HL-60 (cell line): ENCODE data around the gene LIN7C.

ENCODE experiments used
- DNase-seq, 2 experiments: peaks; one replicate each; pipeline ENCODE4 v3.0.0-alpha.2; 2010 to 2020; ENCODE audit warnings: low read depth in 1 of 2, low spot score in 1 of 2
- H3K27ac ChIP-seq: fragments of 250-450 bp; sonication (Bioruptor Pico); replicated peaks from 2 replicates; pipeline ENCODE4 v1.5.1; 2020; ENCODE audit warnings: mild to moderate bottlenecking, moderate library complexity
- H3K27me3 ChIP-seq: fragments of 250-450 bp; sonication (Bioruptor Pico); 2 replicates; pipeline ENCODE4 v1.5.1; 2021; ENCODE audit warnings: mild to moderate bottlenecking, moderate library complexity; ENCODE audit not compliant: insufficient read depth, poor library complexity, severe bottlenecking
- H3K4me3 ChIP-seq: replicated peaks from 2 replicates; pipeline ENCODE4 v1.5.1; 2011; ENCODE audit warnings: mild to moderate bottlenecking, control low read depth, low read length; ENCODE audit not compliant: insufficient read depth
- GABPA ChIP-seq: IDR thresholded peaks from 2 replicates; pipeline ENCODE4 v1.6.1; 2012; ENCODE audit warnings: low read depth
- POLR2AphosphoS5 ChIP-seq: IDR thresholded peaks from 2 replicates; pipeline ENCODE4 v1.6.1; 2012; ENCODE audit warnings: low read depth
- SPI1 ChIP-seq: IDR thresholded peaks from 2 replicates; pipeline ENCODE4 v1.6.1; 2012; ENCODE audit warnings: low read depth, mild to moderate bottlenecking, borderline replicate concordance
- TF ChIP-seq, protein P1 (sequence below): IDR thresholded peaks from one replicate; pipeline ENCODE4 v1.5.1; 2011; ENCODE audit warnings: low read length, control low read depth, inconsistent platforms; ENCODE audit not compliant: insufficient read depth
- TF ChIP-seq, protein P2 (sequence below): IDR thresholded peaks from 2 replicates; pipeline ENCODE4 v1.6.1; 2012; ENCODE audit warnings: low read depth; ENCODE audit not compliant: insufficient replicate concordance

Gene LIN7C

DNA sequence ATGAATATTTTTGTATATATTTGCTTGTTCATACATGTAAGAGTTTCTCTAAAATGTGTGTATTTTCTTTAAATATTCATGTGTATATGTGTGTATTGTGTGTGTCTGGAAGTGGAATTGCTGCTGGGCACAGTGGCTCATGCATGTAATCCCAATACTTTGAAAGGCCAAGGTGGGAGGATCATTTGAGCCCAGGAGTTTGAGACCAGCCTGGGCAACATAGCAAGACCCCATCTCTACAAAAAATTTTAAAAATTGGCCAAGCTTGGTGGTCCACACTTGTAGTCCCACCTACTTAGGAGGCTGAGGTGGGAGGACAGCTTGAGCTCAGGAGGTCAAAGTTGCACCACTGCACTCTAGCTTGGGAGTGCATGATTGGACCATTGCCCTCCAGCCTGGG is 29.3 kb downstream of the LIN7C start:
- Histone ChIP-seq H3K27me3 (peaks cover 5% of the 10 kb centered on the region), H3K27ac (no peak overlapping the region), H3K4me3 (no peak overlapping the region)
- TF ChIP-seq GABPA (no peak), POLR2AphosphoS5 (no peak), SPI1 (no peak)
- TF ChIP-seq, protein P1, sequence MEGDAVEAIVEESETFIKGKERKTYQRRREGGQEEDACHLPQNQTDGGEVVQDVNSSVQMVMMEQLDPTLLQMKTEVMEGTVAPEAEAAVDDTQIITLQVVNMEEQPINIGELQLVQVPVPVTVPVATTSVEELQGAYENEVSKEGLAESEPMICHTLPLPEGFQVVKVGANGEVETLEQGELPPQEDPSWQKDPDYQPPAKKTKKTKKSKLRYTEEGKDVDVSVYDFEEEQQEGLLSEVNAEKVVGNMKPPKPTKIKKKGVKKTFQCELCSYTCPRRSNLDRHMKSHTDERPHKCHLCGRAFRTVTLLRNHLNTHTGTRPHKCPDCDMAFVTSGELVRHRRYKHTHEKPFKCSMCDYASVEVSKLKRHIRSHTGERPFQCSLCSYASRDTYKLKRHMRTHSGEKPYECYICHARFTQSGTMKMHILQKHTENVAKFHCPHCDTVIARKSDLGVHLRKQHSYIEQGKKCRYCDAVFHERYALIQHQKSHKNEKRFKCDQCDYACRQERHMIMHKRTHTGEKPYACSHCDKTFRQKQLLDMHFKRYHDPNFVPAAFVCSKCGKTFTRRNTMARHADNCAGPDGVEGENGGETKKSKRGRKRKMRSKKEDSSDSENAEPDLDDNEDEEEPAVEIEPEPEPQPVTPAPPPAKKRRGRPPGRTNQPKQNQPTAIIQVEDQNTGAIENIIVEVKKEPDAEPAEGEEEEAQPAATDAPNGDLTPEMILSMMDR, result no peak
- TF ChIP-seq, protein P2, sequence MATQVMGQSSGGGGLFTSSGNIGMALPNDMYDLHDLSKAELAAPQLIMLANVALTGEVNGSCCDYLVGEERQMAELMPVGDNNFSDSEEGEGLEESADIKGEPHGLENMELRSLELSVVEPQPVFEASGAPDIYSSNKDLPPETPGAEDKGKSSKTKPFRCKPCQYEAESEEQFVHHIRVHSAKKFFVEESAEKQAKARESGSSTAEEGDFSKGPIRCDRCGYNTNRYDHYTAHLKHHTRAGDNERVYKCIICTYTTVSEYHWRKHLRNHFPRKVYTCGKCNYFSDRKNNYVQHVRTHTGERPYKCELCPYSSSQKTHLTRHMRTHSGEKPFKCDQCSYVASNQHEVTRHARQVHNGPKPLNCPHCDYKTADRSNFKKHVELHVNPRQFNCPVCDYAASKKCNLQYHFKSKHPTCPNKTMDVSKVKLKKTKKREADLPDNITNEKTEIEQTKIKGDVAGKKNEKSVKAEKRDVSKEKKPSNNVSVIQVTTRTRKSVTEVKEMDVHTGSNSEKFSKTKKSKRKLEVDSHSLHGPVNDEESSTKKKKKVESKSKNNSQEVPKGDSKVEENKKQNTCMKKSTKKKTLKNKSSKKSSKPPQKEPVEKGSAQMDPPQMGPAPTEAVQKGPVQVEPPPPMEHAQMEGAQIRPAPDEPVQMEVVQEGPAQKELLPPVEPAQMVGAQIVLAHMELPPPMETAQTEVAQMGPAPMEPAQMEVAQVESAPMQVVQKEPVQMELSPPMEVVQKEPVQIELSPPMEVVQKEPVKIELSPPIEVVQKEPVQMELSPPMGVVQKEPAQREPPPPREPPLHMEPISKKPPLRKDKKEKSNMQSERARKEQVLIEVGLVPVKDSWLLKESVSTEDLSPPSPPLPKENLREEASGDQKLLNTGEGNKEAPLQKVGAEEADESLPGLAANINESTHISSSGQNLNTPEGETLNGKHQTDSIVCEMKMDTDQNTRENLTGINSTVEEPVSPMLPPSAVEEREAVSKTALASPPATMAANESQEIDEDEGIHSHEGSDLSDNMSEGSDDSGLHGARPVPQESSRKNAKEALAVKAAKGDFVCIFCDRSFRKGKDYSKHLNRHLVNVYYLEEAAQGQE, result no peak
- DNase-seq, result no peak

DNA sequence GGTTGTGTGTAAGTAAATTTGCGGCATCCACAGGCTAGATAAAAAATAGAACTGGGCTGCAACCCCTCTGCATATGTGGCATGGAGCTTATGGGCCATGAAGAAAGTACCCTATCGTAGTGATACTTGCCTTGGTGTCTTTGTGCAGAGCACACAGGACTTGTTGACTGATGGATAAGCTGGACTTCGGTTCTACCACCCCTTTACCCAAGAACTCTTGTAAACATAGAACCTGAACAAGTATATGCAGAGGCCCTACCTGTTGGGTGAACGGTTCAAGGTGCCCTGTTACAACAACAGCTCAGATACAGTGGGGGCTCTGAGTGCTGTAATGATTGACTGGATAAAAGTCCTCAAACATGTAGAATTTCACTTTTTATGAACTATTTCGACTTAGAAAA is 30.9 kb downstream of the LIN7C start:
- no peak overlapping the region for H3K4me3 ChIP-seq
- DNase-seq, result no peak
- no peak overlapping the region for H3K27ac ChIP-seq
- TF ChIP-seq SPI1 (no peak), POLR2AphosphoS5 (no peak), GABPA (no peak)
- TF ChIP-seq, protein P2, result no peak
- TF ChIP-seq, protein P1, result no peak
- H3K27me3 ChIP-seq, result peaks cover 12% of the 10 kb centered on the region

DNA sequence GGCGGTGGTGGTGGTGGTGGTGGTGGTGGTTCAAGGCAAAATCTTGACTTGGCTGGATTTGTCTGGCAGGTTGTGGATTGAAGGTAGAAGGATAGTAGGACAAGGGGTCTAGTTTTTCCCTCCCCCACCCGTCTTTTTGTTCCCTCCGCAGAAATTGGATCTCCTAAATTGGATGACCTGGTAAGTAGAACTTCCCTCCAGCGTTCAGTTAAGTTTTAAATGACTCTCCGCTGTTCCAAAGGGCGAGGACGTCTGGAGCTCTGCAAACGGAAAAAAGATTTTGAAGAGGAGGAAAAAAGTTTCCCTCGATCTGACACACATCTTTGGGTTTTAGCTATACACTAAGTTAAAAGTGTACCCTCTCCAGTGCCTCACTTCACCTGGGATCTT is 33.6 kb downstream of the LIN7C start:
- no peak overlapping the region for H3K4me3 ChIP-seq
- TF ChIP-seq, protein P1, result no peak
- TF ChIP-seq GABPA, result no peak
- TF ChIP-seq, protein P2, result no peak
- no peak for TF ChIP-seq SPI1
- TF ChIP-seq POLR2AphosphoS5, result no peak
- DNase-seq, result no peak
- no peak overlapping the region for H3K27ac ChIP-seq
- peaks cover 12% of the 10 kb centered on the region for H3K27me3 ChIP-seq
